ENCODE results near the gene TENT4A.

The TENT4A gene

DNA sequence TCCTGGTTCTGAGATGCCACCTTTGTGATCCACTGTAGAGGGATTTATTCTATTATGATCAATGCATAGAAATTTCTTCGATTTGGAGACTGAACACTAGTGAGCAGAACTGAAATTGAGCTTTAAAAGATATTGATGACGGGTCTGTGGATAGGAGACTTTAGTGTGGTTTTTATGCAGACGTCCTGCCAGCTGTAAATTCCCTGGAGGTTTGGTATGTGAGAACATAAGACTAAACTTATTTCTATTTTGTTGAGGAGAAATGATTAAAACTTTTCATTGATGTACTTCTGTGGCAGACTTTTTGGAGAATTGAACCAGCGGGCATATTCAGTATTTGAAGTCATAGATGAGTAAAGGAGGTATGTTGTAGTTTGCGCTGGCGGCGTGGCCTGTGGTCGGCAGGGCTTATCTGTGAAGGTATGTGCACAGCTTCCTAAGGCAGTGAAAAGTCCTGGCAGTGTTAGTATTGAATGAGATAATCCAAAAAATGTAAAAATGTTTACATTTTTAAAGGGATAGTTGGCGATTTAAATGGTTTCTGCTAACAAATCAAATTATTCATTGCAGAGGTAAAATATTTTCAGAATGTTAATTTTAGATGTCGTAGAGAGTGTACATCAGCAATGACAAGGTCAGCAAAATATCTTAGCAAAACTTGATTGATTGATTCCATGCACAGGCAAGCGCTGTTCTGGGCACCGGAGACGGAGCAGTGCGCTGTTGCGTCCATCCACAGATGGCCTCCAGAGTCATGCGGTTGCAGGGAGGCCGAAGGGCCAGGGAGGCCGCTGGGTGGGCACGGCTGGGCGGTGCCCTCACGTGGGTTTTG lies 20.4 kb downstream of the TENT4A start:
- peak; percentile 72 for DNase-seq

DNA sequence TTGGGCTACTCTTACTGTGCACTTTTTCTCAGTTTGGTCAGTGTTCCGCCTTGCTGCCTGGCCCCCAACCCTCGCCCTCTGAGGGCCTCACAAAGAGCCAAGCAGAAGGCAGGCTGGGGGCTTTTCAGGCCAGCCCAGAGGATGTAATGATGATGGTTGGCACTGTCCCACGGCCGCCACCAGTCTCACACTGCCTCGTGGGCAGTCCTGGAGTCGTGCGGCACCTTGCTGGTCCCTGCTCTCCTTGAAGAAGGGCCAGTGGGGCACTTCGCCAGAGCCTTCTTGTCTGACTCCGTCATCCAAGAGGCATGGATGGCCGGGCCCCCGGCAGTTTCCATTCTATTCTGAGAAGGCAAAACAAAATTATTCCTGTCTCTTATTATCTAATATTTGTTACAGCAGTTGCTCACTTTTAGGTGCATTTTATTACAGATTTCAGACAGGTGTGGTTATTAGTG lies 21.0 kb downstream of the TENT4A start:
- DNase-seq, result peak; percentile 20

DNA sequence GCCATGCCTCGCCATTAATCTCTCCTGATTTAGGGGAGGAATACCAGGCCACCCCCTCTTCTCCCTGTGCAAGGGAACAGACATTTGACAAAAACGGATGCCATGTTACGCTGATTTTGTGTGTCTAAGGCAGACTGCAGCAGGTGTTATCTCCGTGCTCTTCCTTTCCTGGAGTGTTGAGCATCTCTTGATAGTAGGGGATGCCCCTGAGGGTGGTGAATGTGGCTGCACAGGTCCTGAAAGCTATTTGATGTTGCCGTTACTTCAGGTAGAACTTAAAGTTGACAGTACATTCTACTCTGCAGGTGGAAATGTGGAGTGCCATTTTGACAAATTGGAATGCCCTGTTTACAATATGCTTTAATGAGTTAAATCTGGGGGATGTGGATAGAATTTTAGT lies 21.5 kb downstream of the TENT4A start:
- no peak for DNase-seq

DNA sequence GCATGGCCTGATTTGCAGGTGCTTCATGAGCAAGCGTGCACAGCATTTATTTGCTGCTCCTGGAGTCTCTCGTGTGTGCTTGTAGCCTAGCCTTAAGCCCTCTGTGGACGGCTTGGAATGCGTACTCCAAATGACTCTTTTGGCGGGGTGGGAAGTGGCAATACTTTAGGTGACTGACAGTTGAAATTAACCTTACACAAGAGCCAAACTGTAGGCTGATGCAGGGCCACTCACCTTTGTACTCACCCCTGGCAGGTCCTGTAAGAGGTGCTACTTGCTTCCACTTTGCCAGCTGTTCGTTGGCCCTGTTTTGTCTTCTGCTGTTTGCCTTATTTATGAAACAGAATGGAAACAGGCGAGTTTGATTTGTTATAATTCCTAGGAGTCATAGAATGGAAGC lies 22.9 kb downstream of the TENT4A start:
- DNase-seq, result no peak

DNA sequence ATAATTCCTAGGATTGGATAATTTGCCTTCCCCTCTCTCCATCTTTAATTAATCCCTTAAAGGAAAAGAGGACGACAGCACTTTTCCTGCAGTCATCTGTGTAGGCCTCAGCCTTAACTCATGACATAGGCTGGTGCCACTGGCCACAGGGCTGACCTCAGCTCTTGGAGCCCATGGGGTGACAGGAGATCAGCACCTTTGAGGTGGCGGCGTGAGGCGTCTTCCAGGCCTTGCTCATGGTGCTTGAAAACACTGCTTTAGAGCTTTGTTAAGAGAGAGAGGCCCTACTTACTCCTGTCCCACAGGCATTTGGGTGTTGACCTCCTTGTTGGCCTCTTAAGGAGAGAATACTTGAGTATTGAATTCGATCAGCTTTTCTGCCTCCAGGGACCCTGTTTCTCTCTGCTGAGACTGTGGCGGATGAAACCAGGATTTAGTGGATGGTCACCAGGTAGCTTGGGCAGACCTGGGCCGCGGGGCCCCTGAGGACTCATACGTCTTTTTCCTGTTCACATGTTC lies 23.4 kb downstream of the TENT4A start:
- DNase-seq, result no peak

DNA sequence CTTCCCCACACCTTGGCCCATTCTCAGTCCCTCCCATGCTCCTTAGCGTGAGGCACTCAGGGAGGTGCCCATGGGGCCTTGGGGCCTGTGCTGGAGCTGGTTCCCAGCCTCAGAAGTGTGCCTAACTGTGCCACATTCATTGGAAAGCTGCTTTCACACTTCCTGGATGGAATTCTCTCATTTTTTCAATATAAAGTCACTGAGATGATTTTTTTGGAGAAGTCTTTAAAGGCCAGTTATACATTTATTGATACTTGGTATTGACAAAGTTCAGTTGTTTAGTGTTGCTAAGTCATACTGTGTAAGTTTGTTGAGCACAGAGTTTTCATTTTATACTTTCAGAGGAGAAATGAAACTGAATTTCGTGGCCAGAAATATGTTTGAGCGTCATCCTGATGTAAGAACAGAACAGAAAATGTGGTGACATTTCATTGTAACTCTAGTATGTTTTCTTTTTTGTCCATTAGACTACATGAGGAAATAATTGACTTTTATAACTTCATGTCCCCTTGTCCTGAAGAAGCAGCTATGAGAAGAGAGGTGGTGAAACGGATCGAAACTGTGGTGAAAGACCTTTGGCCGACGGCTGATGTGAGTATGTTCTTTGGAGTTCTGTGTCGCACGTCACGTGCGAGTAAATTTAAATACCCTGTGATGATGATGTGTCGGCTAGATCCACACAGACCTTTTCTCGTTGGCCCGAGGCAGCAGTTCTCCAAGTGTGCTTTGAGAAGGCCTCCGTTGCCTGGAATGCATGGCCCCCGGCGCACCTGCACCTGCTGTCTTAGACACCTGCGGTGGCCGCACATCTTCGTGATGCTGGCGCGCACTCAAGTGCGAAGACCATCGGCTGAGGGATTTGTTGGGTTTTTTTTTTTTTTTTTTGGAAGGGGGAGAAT lies 24.1 kb downstream of the TENT4A start:
- DNase-seq, result no peak

DNA sequence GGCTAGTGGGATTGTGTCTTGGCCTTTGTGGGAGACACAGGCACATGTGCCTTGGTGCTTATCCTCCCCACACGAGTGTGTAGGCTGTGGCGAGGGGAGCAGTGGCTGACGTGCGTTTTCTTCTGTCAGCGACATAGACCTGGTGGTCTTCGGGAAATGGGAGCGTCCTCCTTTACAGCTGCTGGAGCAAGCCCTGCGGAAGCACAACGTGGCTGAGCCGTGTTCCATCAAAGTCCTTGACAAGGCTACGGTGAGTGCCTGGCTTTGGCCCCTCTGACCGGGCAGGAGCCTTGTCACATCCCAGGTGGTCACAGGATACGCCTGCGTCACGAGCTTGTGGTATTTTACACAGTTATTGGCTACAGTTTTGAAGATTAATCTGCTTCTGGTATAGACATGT lies 26.4 kb downstream of the TENT4A start:
- DNase-seq, result no peak

DNA sequence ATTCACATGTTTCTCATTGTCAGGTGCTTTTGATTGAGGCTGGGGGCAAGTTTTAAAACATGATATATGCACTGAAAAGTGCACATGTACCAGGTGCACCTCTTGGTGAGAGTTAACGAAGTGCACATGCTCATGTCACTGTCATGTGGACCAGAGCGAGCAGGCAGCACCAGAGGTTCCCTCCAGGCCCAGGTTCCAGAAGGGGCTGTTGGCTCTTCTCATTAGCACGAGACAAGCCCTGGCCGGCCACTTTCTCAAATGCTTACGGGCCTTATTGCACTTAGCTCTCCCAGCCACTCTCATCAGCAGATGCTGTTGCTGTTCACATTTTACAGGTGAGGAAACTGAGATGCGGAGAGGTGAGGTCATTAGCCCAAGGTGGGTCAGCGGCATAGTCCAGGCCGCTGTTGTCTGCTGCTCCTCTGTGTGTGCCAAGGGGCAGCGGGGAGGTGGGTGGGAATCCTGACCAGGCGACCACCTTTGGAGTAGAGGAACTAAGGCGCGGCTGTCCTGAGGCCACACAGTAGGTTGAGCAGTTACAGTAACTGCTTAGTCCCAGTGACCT lies 27.4 kb downstream of the TENT4A start:
- no peak for DNase-seq

DNA sequence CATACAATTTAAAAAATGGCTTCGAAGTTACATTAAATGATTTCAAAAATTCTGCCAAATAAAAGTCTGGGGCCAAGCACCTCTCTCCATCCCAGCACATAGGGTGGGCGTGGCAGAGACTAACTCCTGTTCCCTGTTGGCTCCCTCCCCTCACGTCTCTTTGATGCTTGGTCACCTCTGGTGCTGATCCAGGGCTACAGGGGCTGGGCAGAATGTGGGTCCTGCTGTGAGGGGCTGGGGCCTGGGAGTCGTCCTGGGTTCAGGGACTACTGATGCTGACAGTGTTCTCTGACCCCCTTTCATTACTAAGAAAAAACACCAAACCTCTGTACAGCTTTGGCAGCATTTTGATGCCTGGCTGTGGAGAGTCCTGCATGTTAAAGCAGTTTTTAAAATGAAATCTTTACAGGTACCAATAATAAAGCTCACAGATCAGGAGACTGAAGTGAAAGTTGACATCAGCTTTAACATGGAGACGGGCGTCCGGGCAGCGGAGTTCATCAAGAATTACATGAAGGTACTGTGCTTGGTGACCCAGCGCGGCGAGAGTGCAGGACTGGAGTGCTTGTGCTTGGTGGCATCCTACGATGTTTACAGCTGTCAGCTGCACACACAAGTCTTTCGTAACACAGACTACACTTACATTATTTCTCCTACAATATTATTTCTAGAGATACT lies 29.0 kb downstream of the TENT4A start:
- DNase-seq, result no peak

DNA sequence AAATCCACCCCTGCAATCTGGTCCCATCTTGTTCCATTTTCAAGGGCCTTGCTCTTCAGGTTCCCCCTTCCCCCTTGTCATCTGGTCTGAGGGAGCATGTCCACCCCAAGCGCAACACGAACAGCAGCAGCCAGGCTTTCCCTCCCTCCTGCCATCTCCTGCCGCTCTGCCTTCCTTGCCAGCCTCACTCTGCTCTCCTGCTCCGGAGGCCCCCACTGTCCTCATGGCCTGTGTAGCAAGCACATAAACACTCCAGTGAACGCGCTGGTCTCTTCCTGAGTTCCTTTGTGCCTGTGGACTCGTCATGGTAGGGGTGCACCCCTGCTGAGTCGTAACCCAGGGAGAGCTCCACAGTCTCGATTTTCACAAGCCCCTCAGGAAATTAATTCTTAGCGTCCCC lies 29.9 kb downstream of the TENT4A start:
- DNase-seq, result no peak

DNA sequence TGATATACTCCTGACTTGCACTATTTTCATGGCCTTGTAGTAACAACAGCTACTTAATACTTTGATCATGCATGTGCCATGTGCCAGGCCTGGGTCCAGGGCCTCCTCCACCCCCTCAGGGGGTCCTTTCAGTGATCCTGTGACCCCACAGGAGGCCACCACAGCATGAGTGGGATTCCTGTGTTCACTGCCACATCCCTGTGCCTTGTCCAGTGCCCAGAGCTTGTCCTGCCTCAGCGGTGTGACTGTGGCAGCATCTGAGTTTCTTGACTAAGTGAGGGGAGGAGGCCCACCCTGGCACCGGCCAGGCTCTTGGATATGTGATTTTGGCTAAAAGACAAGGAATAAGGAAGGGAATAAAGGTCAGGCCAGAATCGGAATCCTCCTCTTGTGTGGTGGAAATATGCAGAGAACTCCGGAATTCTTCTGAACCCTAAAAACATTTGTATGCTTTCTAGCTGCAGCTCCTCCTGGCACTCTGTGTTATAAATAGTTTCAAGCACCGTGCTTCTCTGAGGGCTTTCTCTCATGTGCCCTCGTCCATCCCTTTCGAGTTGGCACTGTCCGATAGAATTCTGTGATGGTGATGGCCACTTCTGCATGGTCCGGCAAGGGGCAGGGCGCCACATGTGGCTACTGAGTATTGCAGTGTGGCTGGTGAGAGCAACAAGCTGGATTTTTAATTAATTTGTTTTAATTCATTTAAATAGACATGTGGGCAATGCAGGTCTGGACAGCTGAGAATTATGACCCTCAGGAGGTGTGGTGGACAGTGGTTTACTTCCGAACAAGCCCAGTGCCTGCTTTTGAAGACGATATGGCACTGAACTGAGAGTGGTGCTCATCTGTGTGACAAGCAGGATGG lies 31.8 kb downstream of the TENT4A start:
- DNase-seq, result no peak

DNA sequence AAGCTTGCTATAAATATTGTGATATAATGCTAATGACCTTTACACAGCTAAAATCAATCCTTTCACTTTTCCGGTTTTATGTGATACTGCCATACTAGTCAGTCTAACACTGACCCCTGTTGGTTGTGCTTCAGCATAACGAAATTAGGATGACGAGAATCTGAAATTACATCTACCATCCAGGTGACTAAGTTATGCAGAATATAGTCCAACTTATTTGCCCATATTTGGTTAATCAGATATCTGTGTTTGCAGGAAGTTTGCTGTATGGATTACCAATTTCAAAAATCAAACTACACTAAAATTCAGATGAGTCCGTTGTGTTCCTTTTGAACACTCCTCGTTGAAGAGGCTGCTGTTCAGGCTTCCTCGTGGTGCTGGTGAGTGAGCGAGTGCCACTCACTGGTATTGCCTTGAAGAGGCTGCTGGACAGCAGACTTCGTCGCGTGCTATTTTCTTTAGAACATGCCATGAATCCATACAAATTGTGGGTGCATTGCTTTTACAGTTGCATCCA lies 32.5 kb downstream of the TENT4A start:
- peak; percentile 52 for DNase-seq

DNA sequence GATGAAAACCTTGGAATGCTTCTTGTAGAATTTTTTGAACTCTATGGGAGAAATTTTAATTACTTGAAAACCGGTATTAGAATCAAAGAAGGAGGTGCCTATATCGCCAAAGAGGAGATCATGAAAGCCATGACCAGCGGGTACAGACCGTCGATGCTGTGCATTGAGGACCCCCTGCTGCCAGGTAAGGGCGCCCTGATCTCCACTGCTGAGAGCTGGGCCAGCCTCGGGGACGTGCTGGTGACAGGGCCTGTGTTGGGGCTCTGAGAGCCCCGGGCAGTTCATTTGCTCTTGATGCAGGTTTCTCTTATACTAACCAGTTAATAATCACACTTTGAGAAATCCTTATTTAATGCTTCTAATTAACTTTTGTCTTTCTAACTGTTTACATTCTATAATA lies 33.0 kb downstream of the TENT4A start:
- no peak for DNase-seq

DNA sequence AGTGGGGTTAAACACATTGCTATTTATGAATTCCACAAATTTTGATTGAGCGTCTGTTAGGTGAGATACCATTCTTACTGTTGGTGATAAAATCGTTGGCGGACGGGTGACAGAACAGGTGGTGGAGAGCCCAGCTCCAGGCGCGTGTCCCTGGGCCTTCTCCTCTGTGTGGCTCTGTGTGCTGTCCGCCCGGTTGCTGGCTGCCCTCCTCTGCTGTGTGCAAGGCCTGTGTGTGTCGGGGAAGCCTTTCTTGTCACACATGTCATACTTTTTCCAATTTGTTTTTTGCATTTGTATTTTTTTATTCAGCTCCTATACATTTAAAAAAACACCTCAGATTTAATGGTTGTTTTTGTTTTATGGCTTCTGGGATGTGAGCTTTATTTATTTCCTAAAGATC lies 33.9 kb downstream of the TENT4A start:
- no peak for DNase-seq

DNA sequence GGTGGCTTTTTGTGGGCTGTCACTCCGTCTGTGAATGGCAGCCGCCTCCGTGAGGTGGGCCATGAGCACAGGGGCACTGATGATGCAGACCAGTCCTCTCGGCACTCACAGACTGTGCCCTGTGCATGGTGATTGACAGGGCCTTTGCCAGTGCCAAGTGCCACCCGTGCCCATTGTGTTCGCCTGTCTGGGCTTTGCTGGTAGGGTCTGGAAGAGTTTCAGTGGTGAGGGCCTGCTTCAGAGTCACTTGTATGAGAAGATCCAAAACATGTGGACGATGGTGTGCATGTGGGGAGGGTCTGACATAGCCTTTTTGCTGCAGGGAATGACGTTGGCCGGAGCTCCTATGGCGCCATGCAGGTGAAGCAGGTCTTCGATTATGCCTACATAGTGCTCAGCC lies 34.9 kb downstream of the TENT4A start:
- no peak for DNase-seq

DNA sequence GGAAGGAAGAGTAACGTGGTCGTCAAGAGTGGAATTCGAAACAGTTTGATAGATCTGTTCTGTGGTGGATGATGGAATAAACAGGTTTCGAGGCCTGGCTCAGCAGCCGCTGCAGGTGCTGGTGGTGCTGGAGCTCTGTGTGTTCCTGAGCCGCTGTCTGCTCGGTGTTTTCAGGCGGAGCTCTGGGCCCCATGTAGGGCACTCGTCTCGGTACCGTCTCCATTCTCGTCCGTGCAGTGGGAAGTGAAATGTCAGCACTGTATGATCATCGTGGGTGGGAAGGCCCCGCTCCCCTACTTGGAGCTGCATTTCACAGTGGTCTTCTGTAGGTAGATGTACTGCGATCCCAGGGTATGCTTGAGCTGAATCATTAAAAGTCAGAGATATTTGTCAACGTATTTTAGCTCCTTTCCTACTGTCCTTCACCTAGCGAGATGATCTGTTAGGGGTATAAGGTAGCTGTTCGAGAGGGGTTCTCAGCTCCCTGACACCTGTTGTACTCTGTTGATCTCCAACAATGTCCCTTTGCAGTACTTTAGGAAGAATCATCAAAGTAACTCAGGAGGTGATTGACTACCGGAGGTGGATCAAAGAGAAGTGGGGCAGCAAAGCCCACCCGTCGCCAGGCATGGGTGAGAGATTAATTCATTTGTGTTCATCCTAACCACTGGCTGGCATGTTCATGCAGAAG lies 35.9 kb downstream of the TENT4A start:
- DNase-seq, result no peak

DNA sequence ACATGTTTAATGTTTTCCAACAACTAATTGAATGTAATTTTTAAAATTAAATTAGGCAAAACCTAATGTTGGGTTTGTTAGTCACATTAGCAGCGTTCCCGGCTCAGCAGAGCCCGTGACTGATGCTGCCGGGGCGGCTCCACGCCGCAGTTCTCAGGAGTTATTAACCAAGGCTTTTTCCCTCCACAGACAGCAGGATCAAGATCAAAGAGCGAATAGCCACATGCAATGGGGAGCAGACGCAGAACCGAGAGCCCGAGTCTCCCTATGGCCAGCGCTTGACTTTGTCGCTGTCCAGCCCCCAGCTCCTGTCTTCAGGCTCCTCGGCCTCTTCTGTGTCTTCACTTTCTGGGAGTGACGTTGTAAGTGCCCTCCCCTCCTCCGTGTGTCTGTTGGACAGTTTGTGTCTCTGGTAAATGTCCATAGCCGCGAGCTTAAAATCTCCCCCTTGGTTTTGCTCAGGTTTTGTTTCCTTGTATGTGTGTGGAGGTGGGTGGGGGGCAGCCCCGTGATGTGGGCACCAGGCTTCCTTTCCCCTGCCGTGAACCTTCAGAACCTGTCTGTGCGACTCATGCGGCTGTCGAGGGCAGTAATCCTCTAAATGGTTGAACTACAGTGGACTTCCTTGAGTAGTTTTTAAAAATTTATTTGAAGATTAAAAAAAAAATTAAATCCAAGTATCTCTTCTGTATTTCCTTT lies 37.1 kb downstream of the TENT4A start:
- no peak for DNase-seq

DNA sequence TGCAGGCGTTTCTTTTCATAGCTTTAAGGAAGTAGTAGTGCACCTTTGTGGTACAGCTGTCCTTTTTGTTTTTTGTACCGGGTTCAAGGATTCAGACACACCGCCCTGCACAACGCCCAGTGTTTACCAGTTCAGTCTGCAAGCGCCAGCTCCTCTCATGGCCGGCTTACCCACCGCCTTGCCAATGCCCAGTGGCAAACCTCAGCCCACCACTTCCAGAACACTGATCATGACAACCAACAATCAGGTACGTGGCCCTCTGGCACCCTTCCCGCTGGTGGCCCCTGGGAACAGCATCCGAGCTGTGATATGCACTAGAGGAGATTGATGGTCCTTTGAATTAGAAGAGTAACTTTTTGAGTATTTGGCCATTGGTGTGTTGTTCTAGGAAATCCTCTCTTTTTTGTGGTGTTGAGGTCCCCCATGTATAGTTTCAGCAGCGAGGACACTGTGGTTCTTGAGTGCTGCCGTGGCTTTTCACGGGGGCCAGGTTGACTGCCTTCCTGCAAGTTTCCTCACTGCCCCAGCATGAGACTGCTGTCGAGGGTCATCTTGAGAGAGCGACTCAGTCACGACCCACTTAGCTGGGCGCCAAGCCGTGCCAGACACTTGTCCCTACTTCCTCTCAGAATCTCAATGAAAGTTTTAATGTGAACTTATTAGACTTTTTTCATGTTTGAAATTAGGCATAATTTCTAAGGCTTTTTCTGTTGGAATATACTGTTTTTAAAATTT lies 37.9 kb downstream of the TENT4A start:
- DNase-seq, result no peak

DNA sequence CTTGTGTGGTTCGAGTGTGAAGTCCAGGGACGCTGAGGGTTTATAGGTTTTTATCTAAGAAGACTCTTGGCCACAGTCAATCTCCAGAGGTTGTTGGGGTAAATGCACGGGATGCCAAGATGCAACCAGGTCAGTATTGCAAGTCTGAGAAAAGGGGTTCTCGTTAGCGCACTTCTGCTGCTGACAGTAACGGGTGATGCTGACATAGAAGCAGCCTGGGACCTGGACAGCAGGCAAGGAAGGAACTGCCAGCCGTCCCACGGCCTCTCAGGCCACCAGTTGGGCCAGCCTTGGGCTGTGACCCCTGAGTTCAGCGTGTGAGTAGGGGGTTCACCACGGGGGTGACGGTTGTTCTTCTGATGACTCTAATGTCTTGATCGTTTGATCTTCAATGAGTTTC lies 39.0 kb downstream of the TENT4A start:
- no peak for DNase-seq
